T-cell (primary cell): ENCODE data around the gene INPP5D. TPM values are rescaled to one million over a fixed set of nuclear protein-coding genes. Genes with fewer than 3 reads are reported as not detected.

Experiments
- ATAC-seq, 4 experiments: fragments of 200-7000 bp in 3 of 4; fragments of 150-1000 bp in 1 of 4; cut with Tn5 transposase; replicated peaks in 1 of 4; 1 replicate in 3 of 4; 2 replicates in 1 of 4; pipeline ENCODE4 v1.10.0; 2021; ENCODE audit warnings: moderate library complexity in 3 of 4, mild to moderate bottlenecking in 2 of 4, moderate number of reproducible peaks in 1 of 4
- CTCF ChIA-PET, 2 donors: fragments of 300-600 bp; sonication (Branson Sonifier 250); formaldehyde crosslinking; loops; one replicate each; lab custom pipeline; 2022; ENCODE audit warnings: antibody characterized with exemption in 2 of 2; lab: Charles Lee
- POLR2A ChIA-PET, 2 donors: fragments of 300-600 bp; sonication (Branson Sonifier 250); formaldehyde crosslinking; loops; one replicate each; lab custom pipeline; 2022; ENCODE audit warnings: antibody characterized with exemption in 2 of 2; lab: Charles Lee
- DNase-seq, 35 experiments: peaks; one replicate each; pipeline versions ENCODE4 v3.0.0 to v3.0.0-alpha.2; 2013 to 2023
- H3K27ac ChIP-seq: one replicate; pipeline ENCODE4 v1.5.1; 2013; ENCODE audit warnings: low read length
- H3K27me3 ChIP-seq, 2 experiments: replicated peaks in 1 of 2; 1 replicate in 1 of 2; 2 replicates in 1 of 2; pipeline versions ENCODE4 v1.6.1 to v1.7.0; 2013; ENCODE audit warnings: low read length in 1 of 2, mixed read lengths in 1 of 2; ENCODE audit not compliant: control insufficient read depth in 2 of 2, insufficient read depth in 2 of 2; ENCODE audit errors: extremely low read depth in 1 of 2
- H3K36me3 ChIP-seq, 2 donors: 1 replicate in 1 of 2; 2 replicates in 1 of 2; pipeline versions ENCODE4 v1.6.1 to v1.7.0; 2013; ENCODE audit warnings: low read length in 1 of 2; ENCODE audit not compliant: control insufficient read depth in 2 of 2, insufficient read depth in 1 of 2; ENCODE audit errors: extremely low read depth in 1 of 2
- H3K4me1 ChIP-seq, 2 experiments: 1 replicate in 1 of 2; 2 replicates in 1 of 2; pipeline versions ENCODE4 v1.6.1 to v1.7.0; 2013; ENCODE audit warnings: low read length in 2 of 2, mixed read lengths in 1 of 2; ENCODE audit not compliant: insufficient read depth in 2 of 2, control insufficient read depth in 1 of 2; ENCODE audit errors: extremely low read depth in 1 of 2
- H3K4me3 ChIP-seq, 2 donors: 1 replicate in 1 of 2; 2 replicates in 1 of 2; pipeline versions ENCODE4 v1.5.1 to v1.7.0; 2013; ENCODE audit warnings: mild to moderate bottlenecking in 2 of 2, low read length in 1 of 2, moderate library complexity in 1 of 2; ENCODE audit not compliant: control insufficient read depth in 1 of 2; ENCODE audit errors: extremely low read depth in 1 of 2
- H3K9me3 ChIP-seq: 2 replicates; pipeline ENCODE4 v1.7.0; 2013
- H3K27ac Mint-ChIP-seq, 2 donors: one replicate each; pipeline ENCODE4 v1.8.0; 2020 to 2021; ENCODE audit warnings: mild to moderate bottlenecking in 2 of 2, mixed read lengths in 2 of 2
- H3K27me3 Mint-ChIP-seq, 2 donors: one replicate each; pipeline ENCODE4 v1.8.0; 2021 to 2022; ENCODE audit warnings: mixed read lengths in 2 of 2
- H3K36me3 Mint-ChIP-seq: one replicate; pipeline ENCODE4 v1.8.0; 2021; ENCODE audit warnings: mixed read lengths
- H3K4me1 Mint-ChIP-seq, 3 donors: one replicate each; pipeline ENCODE4 v1.8.0; 2020 to 2022; ENCODE audit warnings: mixed read lengths in 3 of 3, mild to moderate bottlenecking in 1 of 3
- H3K4me3 Mint-ChIP-seq, 3 donors: one replicate each; pipeline ENCODE4 v1.8.0; 2020 to 2022; ENCODE audit warnings: mild to moderate bottlenecking in 3 of 3, mixed read lengths in 3 of 3, moderate library complexity in 3 of 3
- H3K9me3 Mint-ChIP-seq, 3 donors: one replicate each; pipeline ENCODE4 v1.8.0; 2020 to 2022; ENCODE audit warnings: mixed read lengths in 3 of 3
- WGBS: methylation state at CpG from one replicate; pipeline ENCODE4 v1.1.5; 2013; ENCODE audit warnings: missing lambda C conversion rate; ENCODE audit not compliant: insufficient coverage; 5-methylcytosine and 5-hydroxymethylcytosine counted together
- total RNA-seq, 35 experiments: library from RNA in 6 of 35; stranded (reverse) in 6 of 35; fragments of 120-200 nt in 1 of 35; gene quantifications; one replicate each; pipeline versions ENCODE4 v1.2.1 to v1.2.4 and lab custom pipeline; 2013 to 2026

The INPP5D gene
- total RNA-seq, 5 donors from 2014 or later (not counting 1 experiment from before 2014, with no cell fraction given) = 108 to 216 (median 135) TPM

DNA sequence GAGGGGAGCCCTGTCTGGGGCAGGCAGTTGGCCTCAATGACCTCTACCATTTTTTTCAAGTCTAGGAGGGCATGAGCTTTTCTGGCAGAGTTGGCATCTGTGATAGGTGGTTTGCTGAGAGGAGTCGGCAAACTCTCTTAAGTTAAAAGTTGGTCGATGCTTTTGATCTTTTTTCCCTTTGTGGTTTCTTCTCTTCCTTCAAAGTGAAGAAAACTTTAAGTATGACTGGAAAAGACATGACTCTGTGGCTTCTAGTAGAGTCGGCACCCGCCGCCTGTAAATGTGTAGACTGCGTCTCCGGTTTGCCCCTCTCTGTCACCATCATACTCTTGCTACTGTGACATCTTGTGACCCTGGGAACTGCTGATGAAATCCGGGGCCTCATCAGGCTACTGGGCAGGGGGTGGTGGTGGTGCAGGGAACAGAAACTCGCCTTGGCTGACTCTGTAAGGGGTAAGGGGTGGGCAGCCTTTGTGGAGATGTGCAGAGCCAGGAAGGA is 21.1 kb downstream of the INPP5D start:
- no peaks in the 10 kb centered on the region for H3K9me3 Mint-ChIP-seq
- ATAC-seq (peak; percentile 45 to 68 (median 50)), DNase-seq (peak in 19 of 35 experiments; percentile 33 to 68 (median 51))
- peaks cover 78 to 85% (median 85%) of the 10 kb centered on the region in 3 donors for H3K4me1 Mint-ChIP-seq
- CTCF ChIA-PET = interaction anchor here in 1 of 2 donors (0.6 to 1.5 kb wide), 2 partner anchors 27 to 154 kb away, joined by 3 to 4 read pairs; no protein-coding TSS in a partner anchor
- no peaks in the 10 kb centered on the region for H3K9me3 ChIP-seq
- peaks cover 2 to 32% of the 10 kb centered on the region in 2 donors for H3K36me3 ChIP-seq
- peak overlapping the region in 2 of 3 donors; percentile 40 to 44 for H3K4me3 Mint-ChIP-seq
- H3K27me3 Mint-ChIP-seq = no peaks in the 10 kb centered on the region
- peaks cover 71 to 91% of the 10 kb centered on the region in 2 experiments for H3K4me1 ChIP-seq
- peak overlapping the region; percentile 94 for H3K27ac Mint-ChIP-seq
- POLR2A ChIA-PET = interaction anchor here (0.5 to 0.6 kb wide), 2 partner anchors 11 to 13 kb away, joined by 4 read pairs; no protein-coding TSS in a partner anchor
- H3K27ac ChIP-seq = peak overlapping the region; percentile 89
- H3K27me3 ChIP-seq = no peaks in the 10 kb centered on the region
- 5% methylated on average over 4 of the region's 9 CpGs for WGBS
- H3K36me3 Mint-ChIP-seq = peaks cover 39% of the 10 kb centered on the region
- H3K4me3 ChIP-seq = peak overlapping the region; percentile 6 to 40

GRCh38 chr2:233081731-233082221 is 21.6 kb downstream of the INPP5D start:
- Mint-ChIP-seq H3K36me3 (peaks cover 41% of the 10 kb centered on the region), H3K4me1 (peaks cover 82 to 90% (median 90%) of the 10 kb centered on the region in 3 donors), H3K27ac (peak overlapping the region; percentile 94), H3K4me3 (peak overlapping the region in 2 of 3 donors; percentile 40 to 44), H3K27me3 (no peaks in the 10 kb centered on the region), H3K9me3 (no peaks in the 10 kb centered on the region)
- Histone ChIP-seq H3K4me1 (peaks cover 66 to 95% of the 10 kb centered on the region in 2 experiments), H3K9me3 (no peaks in the 10 kb centered on the region), H3K27ac (peak overlapping the region; percentile 89), H3K27me3 (no peaks in the 10 kb centered on the region), H3K4me3 (peak overlapping the region; percentile 1 to 40), H3K36me3 (peaks cover 2 to 32% of the 10 kb centered on the region in 2 donors)
- ATAC-seq = no peak
- 70% methylated on average over 10 of the region's 13 CpGs for WGBS
- POLR2A ChIA-PET = interaction anchor here (0.6 to 0.7 kb wide), 3 partner anchors 11 to 386 kb away, joined by 3 to 4 read pairs (median 3); partner anchors contain the start of gene INPP5D (in 1 of the 2)
- no peak for DNase-seq
- CTCF ChIA-PET = interaction anchor here in 1 of 2 donors (1.1 to 1.6 kb wide), 3 partner anchors 16 to 27 kb away, joined by 4 to 6 read pairs (median 5); partner anchors contain the start of gene INPP5D

- Histone ChIP-seq H3K27me3 (no peaks in the 10 kb centered on the region), H3K9me3 (no peaks in the 10 kb centered on the region), H3K27ac (peak overlapping the region; percentile 89), H3K4me3 (peak overlapping the region in 1 of 2 donors; percentile 18), H3K4me1 (peaks cover 63 to 98% of the 10 kb centered on the region in 2 experiments), H3K36me3 (peaks cover 2 to 32% of the 10 kb centered on the region in 2 donors)
- 29% methylated on average over 8 of the region's 11 CpGs for WGBS
- ATAC-seq = no peak
- Mint-ChIP-seq H3K27me3 (no peaks in the 10 kb centered on the region), H3K27ac (peak overlapping the region; percentile 94), H3K36me3 (peaks cover 41% of the 10 kb centered on the region), H3K4me1 (peaks cover 85 to 94% (median 93%) of the 10 kb centered on the region in 3 donors), H3K9me3 (no peaks in the 10 kb centered on the region), H3K4me3 (peak overlapping the region in 2 of 3 donors; percentile 68 to 70)
- ChIA-PET CTCF (interaction anchor here (1.1 to 1.6 kb wide), 3 partner anchors 15 to 22 kb away, joined by 3 to 6 read pairs (median 5); partner anchors contain the start of gene INPP5D (in 1 of the 2)), POLR2A (interaction anchor here (0.6 to 1.1 kb wide), 3 partner anchors 22 to 385 kb away, joined by 3 read pairs; partner anchors contain the start of gene INPP5D (in 1 of the 2))
- DNase-seq = peak in 1 of 35 experiments; percentile 42
Measured at GRCh38 chr2:233082222-233082930, 22.2 kb downstream of the INPP5D start.

DNA sequence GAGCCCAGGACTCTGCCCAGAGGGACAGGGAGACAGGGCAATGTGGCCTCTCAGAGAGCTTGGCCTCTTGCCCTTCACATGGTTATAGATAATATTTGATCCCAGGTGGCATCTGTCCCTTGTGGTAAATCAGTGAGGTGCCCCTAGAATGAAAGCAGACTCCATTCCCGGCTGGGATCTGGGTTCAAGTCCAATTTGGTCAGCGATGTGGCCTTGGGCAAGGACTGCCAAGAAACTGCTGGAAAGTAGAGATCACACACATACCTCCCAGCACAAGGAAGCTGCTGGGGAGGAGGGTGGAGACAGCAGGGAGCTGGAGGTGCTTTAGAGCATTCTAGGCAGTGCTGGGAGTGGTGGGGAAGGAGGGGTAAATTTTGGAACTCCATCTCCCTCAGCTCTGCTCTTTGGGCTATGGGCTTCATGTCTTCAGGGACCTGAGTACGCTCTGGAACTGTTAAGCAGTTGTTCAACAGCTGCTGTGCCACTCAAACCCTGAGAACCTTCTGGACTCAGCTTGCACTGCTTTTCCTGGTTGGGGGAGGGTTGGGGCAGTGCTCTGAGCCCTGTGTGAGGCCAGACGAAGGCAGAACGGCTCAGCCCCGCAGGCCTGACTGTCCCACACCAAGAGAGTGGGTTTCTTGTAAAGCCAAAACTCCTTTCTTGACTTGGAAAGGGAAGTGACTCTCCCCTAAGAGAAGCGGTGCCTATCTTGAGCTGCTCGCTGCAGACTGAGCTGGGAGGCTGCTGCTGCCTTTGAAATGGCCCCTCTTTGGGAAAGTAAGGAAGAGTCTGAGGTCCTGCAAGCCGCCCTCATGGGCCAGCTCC is 23.0 kb downstream of the INPP5D start:
- peaks cover 2 to 35% of the 10 kb centered on the region in 2 donors for H3K36me3 ChIP-seq
- Mint-ChIP-seq H3K9me3 (no peaks in the 10 kb centered on the region), H3K4me1 (peaks cover 90 to 95% (median 92%) of the 10 kb centered on the region in 3 donors), H3K27ac (peak overlapping the region; percentile 94), H3K27me3 (no peaks in the 10 kb centered on the region), H3K4me3 (peak overlapping the region in 2 of 3 donors; percentile 70 to 71), H3K36me3 (peaks cover 47% of the 10 kb centered on the region)
- POLR2A ChIA-PET = interaction anchor here (0.7 to 1.4 kb wide), 3 partner anchors 7 to 264 kb away, joined by 3 to 4 read pairs (median 3); no protein-coding TSS in a partner anchor
- no peaks in the 10 kb centered on the region for H3K9me3 ChIP-seq
- H3K4me1 ChIP-seq = peaks cover 58 to 98% of the 10 kb centered on the region in 2 experiments
- CTCF ChIA-PET = interaction anchor here (0.6 to 1.6 kb wide), 5 partner anchors 14 to 30 kb away, joined by 3 to 6 read pairs (median 4); partner anchors contain the start of gene INPP5D (in 1 of the 2)
- H3K4me3 ChIP-seq = peak overlapping the region; percentile 16 to 46
- peak overlapping the region; percentile 89 for H3K27ac ChIP-seq
- ATAC-seq (no peak), DNase-seq (no peak)
- no peaks in the 10 kb centered on the region for H3K27me3 ChIP-seq
- WGBS = 72% methylated on average over 6 of the region's 9 CpGs

DNA sequence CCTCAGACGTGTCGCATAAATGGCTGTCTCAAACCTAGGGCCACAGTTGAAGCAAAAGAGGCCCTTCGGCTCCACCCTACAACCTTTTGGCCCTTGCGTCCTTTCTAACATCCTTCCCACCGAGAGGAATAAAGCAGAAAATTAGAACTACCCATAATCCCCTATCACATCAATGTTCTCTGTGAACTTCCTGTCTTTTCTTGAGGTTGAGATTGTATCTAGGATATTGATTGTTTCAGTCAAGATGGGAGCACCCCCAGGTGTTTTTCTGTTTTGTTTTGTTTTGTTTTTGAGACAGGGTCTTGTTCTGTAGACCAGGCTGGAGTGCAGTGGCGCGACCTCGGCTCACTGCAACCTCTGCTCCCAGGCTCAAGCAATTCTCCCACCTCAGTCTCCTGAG is 23.6 kb downstream of the INPP5D start:
- POLR2A ChIA-PET = interaction anchor here (0.6 to 1.4 kb wide), 4 partner anchors 8 to 263 kb away, joined by 3 to 5 read pairs (median 4); no protein-coding TSS in a partner anchor
- CTCF ChIA-PET = interaction anchor here in 1 of 2 donors (0.6 to 0.9 kb wide), 2 partner anchors 16 to 30 kb away, joined by 3 to 4 read pairs; no protein-coding TSS in a partner anchor
- DNase-seq = peak in 1 of 35 experiments; percentile 51
- H3K27me3 ChIP-seq = no peaks in the 10 kb centered on the region
- Mint-ChIP-seq H3K27me3 (no peaks in the 10 kb centered on the region), H3K27ac (peak overlapping the region; percentile 94), H3K4me1 (peaks cover 92 to 95% (median 94%) of the 10 kb centered on the region in 3 donors), H3K4me3 (peak overlapping the region in 2 of 3 donors; percentile 70 to 71), H3K9me3 (no peaks in the 10 kb centered on the region), H3K36me3 (peaks cover 53% of the 10 kb centered on the region)
- peak overlapping the region; percentile 89 for H3K27ac ChIP-seq
- H3K36me3 ChIP-seq = peaks cover 0 to 39% of the 10 kb centered on the region in 2 donors
- H3K4me1 ChIP-seq = peaks cover 55 to 95% of the 10 kb centered on the region in 2 experiments
- ATAC-seq = peak in 2 of 4 experiments; percentile 25 to 36
- peak overlapping the region; percentile 16 to 46 for H3K4me3 ChIP-seq
- no peaks in the 10 kb centered on the region for H3K9me3 ChIP-seq
- 57% methylated on average over 6 of the region's 8 CpGs for WGBS
